A673 (cell line): ENCODE measurements around the gene PKD2.

Experiments
- CTCF ChIP-seq: fragments of 300-800, 200-600 bp; sonication (generic); conservative IDR thresholded peaks from 2 replicates; pipeline ENCODE4 v1.5.1; 2017; ENCODE audit warnings: low read depth, mild to moderate bottlenecking, antibody characterized with exemption, low read length, moderate library complexity, mixed read lengths
- EZH2 ChIP-seq: fragments of 200-600 bp; sonication (generic); IDR thresholded peaks from 2 replicates; pipeline ENCODE4 v1.6.1; 2017; ENCODE audit warnings: borderline replicate concordance, low read depth, mild to moderate bottlenecking, mixed read lengths, antibody characterized with exemption, low read length; ENCODE audit not compliant: poor library complexity, severe bottlenecking

GRCh38 chr4:88005946-88006345 is 1.5 kb upstream of the PKD2 start:
- no peak for TF ChIP-seq CTCF
- no peak for TF ChIP-seq EZH2
